Activated T-cell treated with anti-CD3 and anti-CD28 coated beads, Interleukin-2, amount 50 U/mL, for 24 hours (primary cell): ENCODE measurements around the gene ZNF366.

Experiments used
- DNase-seq: peaks from one replicate; pipeline ENCODE4 v3.0.0-alpha.2; 2020
- H3K27ac Mint-ChIP-seq: 2 replicates; pipeline ENCODE4 v1.8.0; 2020; ENCODE audit warnings: mild to moderate bottlenecking, mixed read lengths
- H3K27me3 Mint-ChIP-seq: 2 replicates; pipeline ENCODE4 v1.8.0; 2020; ENCODE audit warnings: mixed read lengths
- H3K36me3 Mint-ChIP-seq: 2 replicates; pipeline ENCODE4 v1.8.0; 2020; ENCODE audit warnings: low read depth, mixed read lengths
- H3K4me1 Mint-ChIP-seq: 2 replicates; pipeline ENCODE4 v1.8.0; 2020; ENCODE audit warnings: low read depth, mixed read lengths
- H3K4me3 Mint-ChIP-seq: 2 replicates; pipeline ENCODE4 v1.8.0; 2020; ENCODE audit warnings: mild to moderate bottlenecking, moderate library complexity, mixed read lengths
- H3K9me3 Mint-ChIP-seq: 2 replicates; pipeline ENCODE4 v1.8.0; 2020; ENCODE audit warnings: mixed read lengths

ZNF366 gene

GRCh38 chr5:72472666-72473422 is 34.4 kb downstream of the ZNF366 start:
- H3K27ac Mint-ChIP-seq, result no peak overlapping the region
- no peak for DNase-seq
- no peaks in the 10 kb centered on the region for H3K9me3 Mint-ChIP-seq
- H3K27me3 Mint-ChIP-seq, result peaks cover 20% of the 10 kb centered on the region
- no peak overlapping the region for H3K4me3 Mint-ChIP-seq
- no peaks in the 10 kb centered on the region for H3K4me1 Mint-ChIP-seq
- no peaks in the 10 kb centered on the region for H3K36me3 Mint-ChIP-seq

- Mint-ChIP-seq H3K36me3 (no peaks in the 10 kb centered on the region), H3K4me3 (no peak overlapping the region), H3K27me3 (peaks cover 16% of the 10 kb centered on the region), H3K27ac (no peak overlapping the region), H3K4me1 (no peaks in the 10 kb centered on the region), H3K9me3 (no peaks in the 10 kb centered on the region)
- DNase-seq, result no peak
Measured at GRCh38 chr5:72472031-72472430, 35.2 kb downstream of the ZNF366 start.

- Mint-ChIP-seq H3K9me3 (no peaks in the 10 kb centered on the region), H3K27me3 (peaks cover 16% of the 10 kb centered on the region), H3K27ac (no peak overlapping the region), H3K4me3 (no peak overlapping the region), H3K4me1 (peaks cover 5% of the 10 kb centered on the region), H3K36me3 (no peaks in the 10 kb centered on the region)
- no peak for DNase-seq
Measured at GRCh38 chr5:72470826-72471225, 36.4 kb downstream of the ZNF366 start.

- Mint-ChIP-seq H3K4me3 (no peak overlapping the region), H3K27ac (no peak overlapping the region), H3K27me3 (peaks cover 19% of the 10 kb centered on the region), H3K9me3 (no peaks in the 10 kb centered on the region), H3K36me3 (no peaks in the 10 kb centered on the region), H3K4me1 (peaks cover 11% of the 10 kb centered on the region)
- DNase-seq, result no peak
Measured at GRCh38 chr5:72468606-72469005, 38.6 kb downstream of the ZNF366 start.

GRCh38 chr5:72468024-72468423 is 39.2 kb downstream of the ZNF366 start:
- H3K27me3 Mint-ChIP-seq, result peaks cover 23% of the 10 kb centered on the region
- no peak overlapping the region for H3K4me3 Mint-ChIP-seq
- H3K4me1 Mint-ChIP-seq, result peaks cover 11% of the 10 kb centered on the region
- no peaks in the 10 kb centered on the region for H3K36me3 Mint-ChIP-seq
- H3K9me3 Mint-ChIP-seq, result no peaks in the 10 kb centered on the region
- H3K27ac Mint-ChIP-seq, result no peak overlapping the region
- no peak for DNase-seq

DNA sequence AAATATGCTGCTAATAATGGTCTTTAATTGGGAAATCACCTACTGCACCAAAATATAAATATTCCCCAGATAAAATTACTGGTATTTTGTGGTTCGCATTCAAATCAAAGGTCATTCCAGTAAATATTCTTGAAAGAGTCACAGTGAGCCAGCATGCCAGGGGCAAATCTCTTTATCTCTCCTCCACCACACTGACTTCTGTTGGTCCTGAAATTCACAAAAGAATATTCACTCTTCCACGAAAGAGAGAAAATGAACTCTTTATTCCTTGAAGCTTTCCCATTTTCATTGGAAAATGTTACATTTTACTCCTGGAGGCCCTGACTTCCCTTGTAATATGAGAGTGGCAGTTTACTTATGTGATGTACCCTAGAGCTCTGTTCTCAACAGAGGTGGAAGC is 39.7 kb downstream of the ZNF366 start:
- DNase-seq, result no peak
- H3K27ac Mint-ChIP-seq, result no peak overlapping the region
- H3K27me3 Mint-ChIP-seq, result peaks cover 23% of the 10 kb centered on the region
- no peak overlapping the region for H3K4me3 Mint-ChIP-seq
- no peaks in the 10 kb centered on the region for H3K36me3 Mint-ChIP-seq
- H3K9me3 Mint-ChIP-seq, result no peaks in the 10 kb centered on the region
- peaks cover 11% of the 10 kb centered on the region for H3K4me1 Mint-ChIP-seq

- H3K9me3 Mint-ChIP-seq, result no peaks in the 10 kb centered on the region
- DNase-seq, result no peak
- no peak overlapping the region for H3K4me3 Mint-ChIP-seq
- H3K27me3 Mint-ChIP-seq, result peaks cover 18% of the 10 kb centered on the region
- H3K4me1 Mint-ChIP-seq, result peaks cover 11% of the 10 kb centered on the region
- no peaks in the 10 kb centered on the region for H3K36me3 Mint-ChIP-seq
- peak overlapping the region; percentile 1 for H3K27ac Mint-ChIP-seq
Measured at GRCh38 chr5:72465601-72466563, 41.3 kb downstream of the ZNF366 start.

- H3K27ac Mint-ChIP-seq, result no peak overlapping the region
- no peak overlapping the region for H3K4me3 Mint-ChIP-seq
- no peaks in the 10 kb centered on the region for H3K9me3 Mint-ChIP-seq
- no peak for DNase-seq
- no peaks in the 10 kb centered on the region for H3K36me3 Mint-ChIP-seq
- H3K27me3 Mint-ChIP-seq, result peaks cover 12% of the 10 kb centered on the region
- H3K4me1 Mint-ChIP-seq, result peaks cover 11% of the 10 kb centered on the region
Measured at GRCh38 chr5:72465066-72465465, 42.1 kb downstream of the ZNF366 start.

DNA sequence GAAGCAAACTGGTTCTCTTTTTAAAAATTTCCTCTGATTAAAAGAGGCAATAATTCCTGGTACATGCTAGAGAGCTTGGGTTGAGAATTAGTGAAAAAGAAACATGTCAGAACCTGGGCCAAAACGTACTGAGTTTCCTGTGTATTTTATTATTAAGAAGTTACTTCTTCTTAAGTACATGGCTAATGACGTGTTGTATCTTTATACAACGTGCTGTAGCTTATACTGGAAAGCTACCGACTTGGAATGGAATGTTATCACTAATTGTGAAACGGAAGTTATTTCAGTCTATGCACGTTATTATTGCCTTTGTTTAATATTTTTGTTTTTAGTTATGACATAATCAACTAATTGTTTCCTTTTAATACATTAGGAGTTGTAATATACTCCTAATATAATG is 43.1 kb downstream of the ZNF366 start:
- Mint-ChIP-seq H3K9me3 (no peaks in the 10 kb centered on the region), H3K27me3 (peaks cover 11% of the 10 kb centered on the region), H3K4me1 (peaks cover 11% of the 10 kb centered on the region), H3K36me3 (no peaks in the 10 kb centered on the region), H3K4me3 (no peak overlapping the region), H3K27ac (no peak overlapping the region)
- no peak for DNase-seq

GRCh38 chr5:72463449-72464052 is 43.7 kb downstream of the ZNF366 start:
- no peaks in the 10 kb centered on the region for H3K36me3 Mint-ChIP-seq
- no peak for DNase-seq
- peaks cover 11% of the 10 kb centered on the region for H3K4me1 Mint-ChIP-seq
- no peak overlapping the region for H3K27ac Mint-ChIP-seq
- H3K27me3 Mint-ChIP-seq, result peaks cover 11% of the 10 kb centered on the region
- no peak overlapping the region for H3K4me3 Mint-ChIP-seq
- no peaks in the 10 kb centered on the region for H3K9me3 Mint-ChIP-seq

GRCh38 chr5:72460413-72460812 is 46.8 kb downstream of the ZNF366 start:
- no peak for DNase-seq
- Mint-ChIP-seq H3K27ac (no peak overlapping the region), H3K27me3 (peaks cover 11% of the 10 kb centered on the region), H3K36me3 (no peaks in the 10 kb centered on the region), H3K4me3 (no peak overlapping the region), H3K9me3 (no peaks in the 10 kb centered on the region), H3K4me1 (peaks cover 2% of the 10 kb centered on the region)

GRCh38 chr5:72459913-72460312 is 47.3 kb downstream of the ZNF366 start:
- Mint-ChIP-seq H3K36me3 (no peaks in the 10 kb centered on the region), H3K4me1 (no peaks in the 10 kb centered on the region), H3K9me3 (no peaks in the 10 kb centered on the region), H3K27me3 (peaks cover 11% of the 10 kb centered on the region), H3K27ac (no peak overlapping the region), H3K4me3 (no peak overlapping the region)
- DNase-seq, result no peak

DNA sequence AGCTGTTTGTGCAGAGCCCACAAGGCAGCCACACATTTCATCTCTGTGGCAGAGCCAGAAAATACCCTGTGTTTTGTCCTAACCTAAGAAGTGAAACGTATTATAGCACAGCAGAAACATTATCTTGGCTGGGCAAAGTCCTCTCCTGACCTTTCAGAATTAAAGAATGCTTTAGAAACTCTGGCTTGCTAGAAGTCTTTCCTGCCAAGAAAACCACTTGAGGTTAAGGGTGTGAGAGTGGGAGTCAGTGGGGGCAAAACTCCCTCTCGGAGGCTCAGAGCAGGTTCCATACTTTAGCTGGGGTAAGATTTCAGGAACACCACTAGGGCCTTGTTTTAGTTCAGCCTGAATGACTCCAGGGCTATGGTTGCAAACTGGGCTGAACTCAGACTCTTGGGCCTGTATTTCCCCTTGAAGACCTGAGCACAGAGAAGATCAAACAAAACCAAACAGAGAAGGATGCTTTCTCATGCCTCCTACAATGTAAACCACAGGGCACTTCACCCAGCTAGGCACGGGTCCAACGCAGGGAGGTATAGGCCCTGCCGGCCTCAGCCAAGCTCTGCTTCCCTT is 48.0 kb downstream of the ZNF366 start:
- H3K4me1 Mint-ChIP-seq, result no peaks in the 10 kb centered on the region
- H3K9me3 Mint-ChIP-seq, result no peaks in the 10 kb centered on the region
- H3K27me3 Mint-ChIP-seq, result peaks cover 11% of the 10 kb centered on the region
- no peak for DNase-seq
- no peaks in the 10 kb centered on the region for H3K36me3 Mint-ChIP-seq
- H3K27ac Mint-ChIP-seq, result no peak overlapping the region
- H3K4me3 Mint-ChIP-seq, result no peak overlapping the region

DNA sequence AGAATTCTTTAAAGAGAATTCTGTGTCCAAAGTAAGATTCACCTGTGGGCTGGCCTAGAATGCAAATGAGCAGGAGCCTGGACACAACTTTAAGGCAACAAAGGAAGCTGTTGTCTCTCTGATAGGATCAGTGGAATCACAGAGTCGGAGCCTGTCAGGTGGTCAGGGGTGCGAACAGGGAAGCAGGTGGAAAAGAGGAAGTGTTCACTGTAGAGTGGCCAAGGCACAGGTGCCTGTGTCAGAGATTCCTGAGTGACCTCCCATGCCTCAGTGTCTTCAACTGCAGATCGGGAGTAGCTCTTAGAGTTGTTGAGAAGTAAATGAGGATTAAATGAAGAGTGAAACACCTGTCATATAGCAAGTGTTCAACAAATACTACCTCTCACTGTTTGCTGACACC is 48.8 kb downstream of the ZNF366 start:
- H3K36me3 Mint-ChIP-seq, result no peaks in the 10 kb centered on the region
- no peak overlapping the region for H3K4me3 Mint-ChIP-seq
- H3K9me3 Mint-ChIP-seq, result no peaks in the 10 kb centered on the region
- no peak for DNase-seq
- H3K4me1 Mint-ChIP-seq, result no peaks in the 10 kb centered on the region
- H3K27me3 Mint-ChIP-seq, result peaks cover 6% of the 10 kb centered on the region
- no peak overlapping the region for H3K27ac Mint-ChIP-seq
